Activated CD8-positive, alpha-beta memory T cell treated with anti-CD3 and anti-CD28 coated beads for 48 hours (primary cell): ENCODE data around the gene OR8J3.
"Not testable (repeated sequence)": the region's sequence is repeated elsewhere in the genome, so short reads cannot be mapped to it uniquely, and the experiment has no call there.

Source experiments
- DNase-seq, 3 experiments: peaks; one replicate each; pipeline ENCODE4 v3.0.0-alpha.2; 2020; ENCODE audit warnings: low read depth in 2 of 3, low spot score in 2 of 3

The OR8J3 gene

GRCh38 chr11:56140151-56140661 is at the start of gene OR8J3:
Gene OR8J3 (minus strand): TSS chr11:56140201. CDS start chr11:56137718, 2,483 bp downstream.
- DNase-seq, result no peak

- no peak for DNase-seq
Observed at GRCh38 chr11:56188602-56189001, 48.6 kb upstream of the OR8J3 start.

- DNase-seq, result no peak
Observed at GRCh38 chr11:56183459-56183858, 43.5 kb upstream of the OR8J3 start.

GRCh38 chr11:56176318-56176717 is 36.3 kb upstream of the OR8J3 start, which contains the start of gene OR5J2:
Gene OR5J2 (plus strand): TSS chr11:56176618. CDS start chr11:56176618, 0 bp downstream.
- no peak for DNase-seq

GRCh38 chr11:56172256-56172830 is 32.3 kb upstream of the OR8J3 start:
- no peak for DNase-seq

- no peak for DNase-seq
Observed at GRCh38 chr11:56163804-56164203, 23.8 kb upstream of the OR8J3 start.

- DNase-seq, result no peak
Observed at GRCh38 chr11:56160217-56160616, 20.2 kb upstream of the OR8J3 start, which contains the start of gene OR8K5. Gene OR8K5 (minus strand): TSS chr11:56160317. CDS start chr11:56160317, 0 bp downstream.

- no peak for DNase-seq
Observed at GRCh38 chr11:56152333-56152732, 12.3 kb upstream of the OR8J3 start.

- no peak for DNase-seq
Observed at GRCh38 chr11:56151376-56151775, 11.4 kb upstream of the OR8J3 start.

- not testable (repeated sequence) for DNase-seq
Observed at GRCh38 chr11:56143681-56144080, 3.7 kb upstream of the OR8J3 start.

GRCh38 chr11:56122073-56122472 is 17.9 kb downstream of the OR8J3 start, which contains the start of gene OR8H3:
Gene OR8H3 (plus strand): TSS chr11:56122373. CDS start chr11:56122373, 0 bp downstream.
- DNase-seq, result no peak

- DNase-seq, result no peak
Observed at GRCh38 chr11:56103210-56103737, 36.7 kb downstream of the OR8J3 start, which contains the start of gene OR8H2. Gene OR8H2 (plus strand): TSS chr11:56103687. CDS start chr11:56105043, 1,356 bp downstream.

- DNase-seq, result no peak
Observed at GRCh38 chr11:56093008-56093407, 47.0 kb downstream of the OR8J3 start, which contains the start of gene OR8I2. Gene OR8I2 (plus strand): TSS chr11:56093308. CDS start chr11:56093308, 0 bp downstream.

- no peak for DNase-seq
Observed at GRCh38 chr11:56089697-56090096, 50.3 kb downstream of the OR8J3 start.
